GM12874 (cell line): ENCODE results near the gene PROCA1.

Experiments used
- CTCF ChIP-seq: IDR thresholded peaks from 2 replicates; pipeline ENCODE4 v1.5.1; 2011; ENCODE audit warnings: low read depth, mild to moderate bottlenecking, control low read depth, low read length, moderate library complexity; ENCODE audit not compliant: insufficient read depth

Gene PROCA1

GRCh38 chr17:28740406-28741357 lies 29.0 kb upstream of the PROCA1 start:
- TF ChIP-seq CTCF: no peak

GRCh38 chr17:28738680-28739384 lies 27.1 kb upstream of the PROCA1 start:
- TF ChIP-seq CTCF: no peak

GRCh38 chr17:28737770-28738679 lies 26.3 kb upstream of the PROCA1 start:
- TF ChIP-seq CTCF: no peak

- TF ChIP-seq CTCF: no peak
Measured at GRCh38 chr17:28737316-28737715, 25.6 kb upstream of the PROCA1 start.

- TF ChIP-seq CTCF: no peak
Measured at GRCh38 chr17:28735242-28735722, 23.6 kb upstream of the PROCA1 start.

GRCh38 chr17:28734712-28735241 lies 23.1 kb upstream of the PROCA1 start:
- TF ChIP-seq CTCF: no peak
